ENCODE data around the gene PTPN7.
A peak's percentile ranks its signal among the peaks of the same experiment; 100 is the strongest.

Gene PTPN7

GRCh38 chr1:202160377-202160940 is at the start of gene PTPN7:
Gene PTPN7 (minus strand): TSS chr1:202160602. CDS start chr1:202159402, 1,200 bp downstream.
- DNase-seq (ENCODE audit: low read depth in 2 of 2), result no peak
- no peak within 1 kb of the TSS for H3K4me3 ChIP-seq (replicated peaks in 1 of 2; ENCODE audit: low read depth in 2 of 2, low read length in 2 of 2)
- TF ChIP-seq CTCF (IDR thresholded peaks at IDR 0.05; ENCODE audit: low read depth, low read length), result no peak

- no peak for DNase-seq (ENCODE audit: low read depth in 2 of 2)
- no peak for TF ChIP-seq CTCF (IDR thresholded peaks at IDR 0.05; ENCODE audit: low read depth, low read length)
- H3K4me3 ChIP-seq (replicated peaks in 1 of 2; ENCODE audit: low read depth in 2 of 2, low read length in 2 of 2), result no peak overlapping the region
Observed at GRCh38 chr1:202208351-202208857, 48.0 kb upstream of the PTPN7 start.

DNA sequence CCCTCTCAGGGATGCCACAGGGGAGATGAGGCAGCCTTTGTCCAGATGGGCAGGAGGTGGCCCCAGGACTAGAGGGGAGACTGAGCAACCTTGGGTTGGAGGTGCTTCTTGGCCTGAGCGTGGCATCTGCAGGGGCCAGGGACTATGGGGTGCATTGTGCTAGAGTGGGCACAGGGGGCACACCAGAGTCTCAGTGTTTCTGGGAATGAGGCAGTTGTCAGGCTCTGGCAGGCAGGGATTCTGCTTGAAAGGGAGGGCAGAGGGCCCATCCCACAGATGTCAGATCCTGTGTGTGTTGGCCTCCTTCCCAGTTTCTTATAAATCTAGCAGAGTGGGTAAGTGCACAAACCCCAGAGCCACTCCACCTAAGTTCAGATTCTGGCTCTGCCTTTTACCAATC is 46.9 kb upstream of the PTPN7 start:
- H3K4me3 ChIP-seq (replicated peaks in 1 of 2; ENCODE audit: low read depth in 2 of 2, low read length in 2 of 2), result no peak overlapping the region
- no peak for TF ChIP-seq CTCF (IDR thresholded peaks at IDR 0.05; ENCODE audit: low read depth, low read length)
- peak; percentile 61 to 86 for DNase-seq (ENCODE audit: low read depth in 2 of 2)

- peak; percentile 15 to 27 for DNase-seq (ENCODE audit: low read depth in 2 of 2)
- TF ChIP-seq CTCF (IDR thresholded peaks at IDR 0.05; ENCODE audit: low read depth, low read length), result peak; percentile 43
- no peak overlapping the region for H3K4me3 ChIP-seq (replicated peaks in 1 of 2; ENCODE audit: low read depth in 2 of 2, low read length in 2 of 2)
Observed at GRCh38 chr1:202205523-202206190, 45.3 kb upstream of the PTPN7 start.

- no peak overlapping the region for H3K4me3 ChIP-seq (replicated peaks in 1 of 2; ENCODE audit: low read depth in 2 of 2, low read length in 2 of 2)
- no peak for DNase-seq (ENCODE audit: low read depth in 2 of 2)
- TF ChIP-seq CTCF (IDR thresholded peaks at IDR 0.05; ENCODE audit: low read depth, low read length), result no peak
Observed at GRCh38 chr1:202204065-202204464, 43.7 kb upstream of the PTPN7 start.

- H3K4me3 ChIP-seq (replicated peaks in 1 of 2; ENCODE audit: low read depth in 2 of 2, low read length in 2 of 2), result no peak overlapping the region
- no peak for DNase-seq (ENCODE audit: low read depth in 2 of 2)
Observed at GRCh38 chr1:202203238-202204039, 43.0 kb upstream of the PTPN7 start.

More at GRCh38 chr1:202203238-202204039, 43.0 kb upstream of the PTPN7 start:
- TF ChIP-seq CTCF (IDR thresholded peaks at IDR 0.05; ENCODE audit: low read depth, low read length), result no peak

Data from cardiac fibroblast (primary cell).